AG09319 (cell line): ENCODE data around the gene RBBP4.
A peak's percentile ranks its signal among the peaks of the same experiment; 100 is the strongest.

Experiments used
- DNase-seq: peaks from one replicate; pipeline ENCODE4 v3.0.0-alpha.2; 2010; ENCODE audit warnings: low read depth; ENCODE audit errors: extremely low read depth
- CTCF ChIP-seq: IDR thresholded peaks from 2 replicates; pipeline ENCODE4 v1.5.1; 2011; ENCODE audit warnings: low read depth, mild to moderate bottlenecking, inconsistent platforms, low read length, moderate library complexity

The RBBP4 gene

GRCh38 chr1:32647308-32648134 is 3.5 kb upstream of the RBBP4 start:
- no peak for TF ChIP-seq CTCF
- no peak for DNase-seq

GRCh38 chr1:32650248-32650751 is 708 bp upstream of the RBBP4 start, which contains the start of gene ZBTB8OS:
Gene ZBTB8OS, minus strand, starts transcription at chr1:32650550. Its CDS starts 21 bp downstream, at chr1:32650529.
- peak; percentile 77 for DNase-seq
- TF ChIP-seq CTCF: no peak

GRCh38 chr1:32651461-32652073 is 559 bp downstream of the RBBP4 start:
- DNase-seq: no peak
- no peak for TF ChIP-seq CTCF

- no peak for TF ChIP-seq CTCF
- DNase-seq: no peak
Observed at GRCh38 chr1:32652244-32652962, 1.4 kb downstream of the RBBP4 start.

GRCh38 chr1:32659581-32659980 is 8.6 kb downstream of the RBBP4 start:
- no peak for TF ChIP-seq CTCF
- DNase-seq: no peak

- no peak for DNase-seq
- no peak for TF ChIP-seq CTCF
Observed at GRCh38 chr1:32665915-32666314, 14.9 kb downstream of the RBBP4 start.
